Measurements from ENCODE around the gene RAE1. TPM values are rescaled to one million over a fixed set of nuclear protein-coding genes. Genes with fewer than 3 reads are reported as not detected.

The RAE1 gene
- total and polyA plus RNA-seq, 2 of the 4 experiments (the other 2 are of a cell fraction): 32.8 to 80.5 TPM

GRCh38 chr20:57361517-57361916 is 10.5 kb downstream of the RAE1 start:
- dilution Hi-C loops (cut with HindIII; ENCODE audit: low sequenced_read_pairs, unreplicated experiment) (no loop called here), in situ Hi-C loops (cut with MboI; ENCODE audit: low sequenced_read_pairs) (loop anchor here (25.0 kb wide), 1 partner anchor 974 kb away; the partner anchor contains the start of genes AURKA and CSTF1), intact Hi-C loops (cut with micrococcal nuclease) (no loop called here)
- no CpG with 5 or more reads among the region's 6 CpGs for WGBS, 2 experiments (ENCODE audit: extremely low coverage in 2 of 2, insufficient read length in 1 of 2)
- ChIA-PET CTCF (no interaction called here), POLR2A (ENCODE audit: unreplicated experiment) (interaction anchor here (0.5 to 1.4 kb wide), 2 partner anchors 10 to 36 kb away, joined by 3 read pairs; partner anchors contain the start of gene RAE1)
- Histone ChIP-seq H2BK120ac (ENCODE audit: low read depth, low read length) (peak overlapping the region; percentile 28; the same call in 1 of the 2 replicates), H4K8ac (ENCODE audit: low read depth in 2 of 2, low read length in 2 of 2) (peak overlapping the region in 1 of 2 experiments; percentile 82; a peak in 2 of 4 replicates), H3K18ac (ENCODE audit: low read depth, low read length) (peak overlapping the region; percentile 47; the same call in 1 of the 2 replicates), H3K23ac (ENCODE audit: low read depth, low read length) (no peak overlapping the region), H3K4me2 (ENCODE audit: low read depth, low read length) (peak overlapping the region; percentile 48; the same call in 1 of the 2 replicates), H3K4ac (ENCODE audit: low read depth, low read length) (peak overlapping the region; percentile 58), H3K36me3 (ENCODE audit: control insufficient read depth, insufficient read depth, low read length) (peaks cover 31% of the 10 kb centered on the region), H3K4me3 (ENCODE audit: insufficient read depth, low read depth, low read length) (no peak overlapping the region), H3K14ac (replicated peaks; ENCODE audit: low read depth, low read length) (peak overlapping the region; percentile 26; the same call in 1 of the 2 replicates), H3K27me3 (ENCODE audit: control insufficient read depth, insufficient read depth, low read length) (no peaks in the 10 kb centered on the region), H3K4me1 (ENCODE audit: control insufficient read depth, insufficient read depth, low read length) (peaks cover 3% of the 10 kb centered on the region), H2BK5ac (ENCODE audit: low read depth, low read length, poor library complexity, severe bottlenecking) (peak overlapping the region; percentile 78), H2AFZ (replicated peaks; ENCODE audit: low read length, poor library complexity) (peak overlapping the region; percentile 29), H2AK5ac (ENCODE audit: low read depth, low read length) (peak overlapping the region; percentile 39; the same call in 1 of the 2 replicates), H4K5ac (ENCODE audit: low read depth, low read length) (no peak overlapping the region), H3K79me1 (ENCODE audit: low read depth in 1 of 2, low read length in 2 of 2) (peaks cover 26 to 30% of the 10 kb centered on the region in 2 experiments), H2BK20ac (ENCODE audit: low read depth, low read length) (peak overlapping the region; percentile 67), H4K20me1 (ENCODE audit: insufficient read depth, low read length) (peaks cover 3% of the 10 kb centered on the region; the same call in 1 of the 2 replicates), H2AK9ac (replicated peaks; ENCODE audit: low read depth, low read length, poor library complexity) (peak overlapping the region; percentile 30), H3K9me3 (ENCODE audit: control insufficient read depth, insufficient read depth, low read length) (no peaks in the 10 kb centered on the region), H3K56ac (ENCODE audit: extremely low read depth, insufficient read depth, low read length) (no peak overlapping the region), H2BK15ac (ENCODE audit: low read depth, low read length) (0 out of 3 replicates have a peak overlapping the region, but pooled peaks have one; percentile 27), H3K9ac (ENCODE audit: low read depth, low read length) (no peak overlapping the region), H4K91ac (ENCODE audit: insufficient read depth, low read depth, low read length) (peak overlapping the region; percentile 72), H3K9me1 (ENCODE audit: insufficient read depth, low read length) (peaks cover 5% of the 10 kb centered on the region; the same call in 1 of the 2 replicates), H3K27ac (ENCODE audit: insufficient read depth, low read length) (peak overlapping the region; percentile 70; the same call in 1 of the 2 replicates)
- TF ChIP-seq BHLHE40 (IDR thresholded peaks at IDR 0.05; ENCODE audit: low read depth, low read length): peak; percentile 98
- peak; percentile 58; the same call in 1 of the 2 replicates for TF ChIP-seq NFE2L2 (IDR thresholded peaks at IDR 0.05; ENCODE audit: low read depth, low read length)
- peak; percentile 89 for TF ChIP-seq FOS (IDR thresholded peaks at IDR 0.05; ENCODE audit: low read depth, low read length)
- TF ChIP-seq ELK1 (IDR thresholded peaks at IDR 0.05; ENCODE audit: borderline replicate concordance, low read depth, low read length): no peak
- peak; percentile 43 for TF ChIP-seq RCOR1 (IDR thresholded peaks at IDR 0.05; ENCODE audit: insufficient replicate concordance, low read length)
- no peak for TF ChIP-seq CTCF (conservative IDR thresholded peaks at IDR 0.05; ENCODE audit: low read depth, low read length)
- TF ChIP-seq MAFK (IDR thresholded peaks at IDR 0.05; ENCODE audit: low read depth, low read length): 0 out of 2 replicates have a peak, but pooled peaks have one; percentile 13
- TF ChIP-seq SMC3 (IDR thresholded peaks at IDR 0.05; ENCODE audit: low read depth, low read length): no peak
- TF ChIP-seq RFX5 (IDR thresholded peaks at IDR 0.05; ENCODE audit: low read depth, low read length): peak; percentile 43; the same call in 1 of the 2 replicates
- DNase-seq (peak; percentile 87), ATAC-seq (ENCODE audit: low read depth) (peak; percentile 90)
- no TSS peak for BruUV-seq (replicated peaks)

Data from IMR-90 (cell line).